Fibroblast of lung (primary cell): Measurements from ENCODE around the gene C3orf70.

Experiments
- CTCF ChIP-seq, 2 donors: IDR thresholded peaks in 1 of 2; conservative IDR thresholded peaks in 1 of 2; 1 replicate in 1 of 2; 2 replicates in 1 of 2; pipeline ENCODE4 v1.5.1; 2011 to 2012; ENCODE audit warnings: low read length in 2 of 2, control low read depth in 1 of 2, inconsistent platforms in 1 of 2, low read depth in 1 of 2, mild to moderate bottlenecking in 1 of 2
- EZH2 ChIP-seq: IDR thresholded peaks from 2 replicates; pipeline ENCODE4 v1.5.1; 2012; ENCODE audit warnings: low read length, control low read depth, mild to moderate bottlenecking; ENCODE audit errors: missing control alignments

- TF ChIP-seq CTCF (conservative IDR thresholded peaks at IDR 0.05 in 1 of 2, IDR thresholded peaks at IDR 0.05 in 1 of 2; ENCODE audit: low read depth in 1 of 2, low read length in 2 of 2) (no peak), EZH2 (no peak)
Measured at GRCh38 chr3:185175370-185175987, 22.6 kb upstream of the C3orf70 start.
